ENCODE measurements around the gene PATJ.

Gene PATJ

DNA sequence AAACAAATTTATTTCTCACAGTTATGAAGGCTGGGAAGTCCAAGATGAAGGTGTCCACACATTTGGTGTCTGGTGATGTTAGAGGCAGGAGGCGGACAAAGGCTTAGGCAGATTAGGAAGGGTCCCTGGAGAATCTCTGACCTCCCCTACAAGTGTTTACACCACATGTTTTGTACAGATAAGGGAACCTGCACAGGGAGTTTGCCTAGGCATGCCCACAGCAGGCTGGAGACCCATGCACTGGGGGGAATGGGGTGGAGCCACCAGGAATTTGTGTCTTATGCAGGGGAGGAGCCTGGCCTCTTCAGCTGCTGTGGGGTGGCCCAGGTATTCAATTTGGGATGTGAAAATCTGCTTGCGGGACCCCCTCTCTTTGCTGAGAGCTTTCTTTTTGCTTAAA is 131.3 kb downstream of the PATJ start:
- no peak for ATAC-seq
- TF ChIP-seq PPARA (CRISPR knock-in tag; IDR thresholded peaks at IDR 0.05; ENCODE audit: borderline replicate concordance) = no peak
- TF ChIP-seq GLIS3 (CRISPR knock-in tag; IDR thresholded peaks at IDR 0.05) = no peak
- no peak for TF ChIP-seq CSDC2 (CRISPR knock-in tag; IDR thresholded peaks at IDR 0.05)
- TF ChIP-seq OSR1 (CRISPR knock-in tag; IDR thresholded peaks at IDR 0.05) = no peak
- TF ChIP-seq ZC3H10 (CRISPR knock-in tag; IDR thresholded peaks at IDR 0.05) = no peak
- TF ChIP-seq, protein P1, sequence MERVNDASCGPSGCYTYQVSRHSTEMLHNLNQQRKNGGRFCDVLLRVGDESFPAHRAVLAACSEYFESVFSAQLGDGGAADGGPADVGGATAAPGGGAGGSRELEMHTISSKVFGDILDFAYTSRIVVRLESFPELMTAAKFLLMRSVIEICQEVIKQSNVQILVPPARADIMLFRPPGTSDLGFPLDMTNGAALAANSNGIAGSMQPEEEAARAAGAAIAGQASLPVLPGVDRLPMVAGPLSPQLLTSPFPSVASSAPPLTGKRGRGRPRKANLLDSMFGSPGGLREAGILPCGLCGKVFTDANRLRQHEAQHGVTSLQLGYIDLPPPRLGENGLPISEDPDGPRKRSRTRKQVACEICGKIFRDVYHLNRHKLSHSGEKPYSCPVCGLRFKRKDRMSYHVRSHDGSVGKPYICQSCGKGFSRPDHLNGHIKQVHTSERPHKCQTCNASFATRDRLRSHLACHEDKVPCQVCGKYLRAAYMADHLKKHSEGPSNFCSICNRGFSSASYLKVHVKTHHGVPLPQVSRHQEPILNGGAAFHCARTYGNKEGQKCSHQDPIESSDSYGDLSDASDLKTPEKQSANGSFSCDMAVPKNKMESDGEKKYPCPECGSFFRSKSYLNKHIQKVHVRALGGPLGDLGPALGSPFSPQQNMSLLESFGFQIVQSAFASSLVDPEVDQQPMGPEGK (CRISPR knock-in tag; IDR thresholded peaks at IDR 0.05; ENCODE audit: borderline replicate concordance) = no peak
- TF ChIP-seq, protein P2, sequence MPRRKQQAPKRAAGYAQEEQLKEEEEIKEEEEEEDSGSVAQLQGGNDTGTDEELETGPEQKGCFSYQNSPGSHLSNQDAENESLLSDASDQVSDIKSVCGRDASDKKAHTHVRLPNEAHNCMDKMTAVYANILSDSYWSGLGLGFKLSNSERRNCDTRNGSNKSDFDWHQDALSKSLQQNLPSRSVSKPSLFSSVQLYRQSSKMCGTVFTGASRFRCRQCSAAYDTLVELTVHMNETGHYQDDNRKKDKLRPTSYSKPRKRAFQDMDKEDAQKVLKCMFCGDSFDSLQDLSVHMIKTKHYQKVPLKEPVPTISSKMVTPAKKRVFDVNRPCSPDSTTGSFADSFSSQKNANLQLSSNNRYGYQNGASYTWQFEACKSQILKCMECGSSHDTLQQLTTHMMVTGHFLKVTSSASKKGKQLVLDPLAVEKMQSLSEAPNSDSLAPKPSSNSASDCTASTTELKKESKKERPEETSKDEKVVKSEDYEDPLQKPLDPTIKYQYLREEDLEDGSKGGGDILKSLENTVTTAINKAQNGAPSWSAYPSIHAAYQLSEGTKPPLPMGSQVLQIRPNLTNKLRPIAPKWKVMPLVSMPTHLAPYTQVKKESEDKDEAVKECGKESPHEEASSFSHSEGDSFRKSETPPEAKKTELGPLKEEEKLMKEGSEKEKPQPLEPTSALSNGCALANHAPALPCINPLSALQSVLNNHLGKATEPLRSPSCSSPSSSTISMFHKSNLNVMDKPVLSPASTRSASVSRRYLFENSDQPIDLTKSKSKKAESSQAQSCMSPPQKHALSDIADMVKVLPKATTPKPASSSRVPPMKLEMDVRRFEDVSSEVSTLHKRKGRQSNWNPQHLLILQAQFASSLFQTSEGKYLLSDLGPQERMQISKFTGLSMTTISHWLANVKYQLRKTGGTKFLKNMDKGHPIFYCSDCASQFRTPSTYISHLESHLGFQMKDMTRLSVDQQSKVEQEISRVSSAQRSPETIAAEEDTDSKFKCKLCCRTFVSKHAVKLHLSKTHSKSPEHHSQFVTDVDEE (CRISPR knock-in tag; IDR thresholded peaks at IDR 0.05) = no peak
- no peak for TF ChIP-seq ZFP3 (CRISPR knock-in tag; IDR thresholded peaks at IDR 0.05)
- TF ChIP-seq ESRRG (CRISPR knock-in tag; IDR thresholded peaks at IDR 0.05) = no peak
- no peak for TF ChIP-seq BACH2 (CRISPR knock-in tag; IDR thresholded peaks at IDR 0.05; ENCODE audit: borderline replicate concordance)
- no peak for TF ChIP-seq ZNF565 (CRISPR knock-in tag; conservative IDR thresholded peaks at IDR 0.05; ENCODE audit: low read depth)
- no peak for TF ChIP-seq ISL1 (CRISPR knock-in tag; IDR thresholded peaks at IDR 0.05)
- TF ChIP-seq, protein P3, sequence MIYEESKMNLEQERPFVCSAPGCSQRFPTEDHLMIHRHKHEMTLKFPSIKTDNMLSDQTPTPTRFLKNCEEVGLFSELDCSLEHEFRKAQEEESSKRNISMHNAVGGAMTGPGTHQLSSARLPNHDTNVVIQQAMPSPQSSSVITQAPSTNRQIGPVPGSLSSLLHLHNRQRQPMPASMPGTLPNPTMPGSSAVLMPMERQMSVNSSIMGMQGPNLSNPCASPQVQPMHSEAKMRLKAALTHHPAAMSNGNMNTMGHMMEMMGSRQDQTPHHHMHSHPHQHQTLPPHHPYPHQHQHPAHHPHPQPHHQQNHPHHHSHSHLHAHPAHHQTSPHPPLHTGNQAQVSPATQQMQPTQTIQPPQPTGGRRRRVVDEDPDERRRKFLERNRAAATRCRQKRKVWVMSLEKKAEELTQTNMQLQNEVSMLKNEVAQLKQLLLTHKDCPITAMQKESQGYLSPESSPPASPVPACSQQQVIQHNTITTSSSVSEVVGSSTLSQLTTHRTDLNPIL (CRISPR knock-in tag; IDR thresholded peaks at IDR 0.05; ENCODE audit: low read depth) = no peak
- TF ChIP-seq ZNF70 (CRISPR knock-in tag; IDR thresholded peaks at IDR 0.05) = no peak
- TF ChIP-seq TOX (CRISPR knock-in tag; IDR thresholded peaks at IDR 0.05; ENCODE audit: borderline replicate concordance) = no peak
- no peak for TF ChIP-seq ARNTL (CRISPR knock-in tag; IDR thresholded peaks at IDR 0.05; ENCODE audit: borderline replicate concordance, low read depth)
- TF ChIP-seq, protein P4, sequence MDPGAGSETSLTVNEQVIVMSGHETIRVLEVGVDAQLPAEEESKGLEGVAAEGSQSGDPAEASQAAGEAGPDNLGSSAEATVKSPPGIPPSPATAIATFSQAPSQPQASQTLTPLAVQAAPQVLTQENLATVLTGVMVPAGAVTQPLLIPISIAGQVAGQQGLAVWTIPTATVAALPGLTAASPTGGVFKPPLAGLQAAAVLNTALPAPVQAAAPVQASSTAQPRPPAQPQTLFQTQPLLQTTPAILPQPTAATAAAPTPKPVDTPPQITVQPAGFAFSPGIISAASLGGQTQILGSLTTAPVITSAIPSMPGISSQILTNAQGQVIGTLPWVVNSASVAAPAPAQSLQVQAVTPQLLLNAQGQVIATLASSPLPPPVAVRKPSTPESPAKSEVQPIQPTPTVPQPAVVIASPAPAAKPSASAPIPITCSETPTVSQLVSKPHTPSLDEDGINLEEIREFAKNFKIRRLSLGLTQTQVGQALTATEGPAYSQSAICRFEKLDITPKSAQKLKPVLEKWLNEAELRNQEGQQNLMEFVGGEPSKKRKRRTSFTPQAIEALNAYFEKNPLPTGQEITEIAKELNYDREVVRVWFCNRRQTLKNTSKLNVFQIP (CRISPR knock-in tag; IDR thresholded peaks at IDR 0.05; ENCODE audit: borderline replicate concordance, low read depth) = no peak

DNA sequence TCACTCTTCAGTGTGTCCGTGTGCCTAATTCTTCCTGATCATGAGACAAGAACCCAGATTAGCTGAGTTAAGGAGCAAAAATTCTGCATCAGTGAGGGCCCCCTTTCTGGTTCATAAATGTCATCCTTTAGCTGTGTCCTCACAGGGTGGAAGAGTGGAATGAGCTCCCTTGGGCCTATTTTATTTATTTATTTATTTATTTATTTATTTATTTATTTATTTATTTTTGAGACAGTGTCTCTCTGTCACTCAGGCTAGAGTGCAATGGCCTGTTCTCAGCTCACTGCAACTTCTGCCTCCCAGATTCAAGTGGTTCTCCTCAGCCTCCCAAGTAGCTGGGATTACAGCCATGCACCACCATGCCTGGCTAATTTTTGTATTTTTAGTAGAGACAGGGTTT is 131.7 kb downstream of the PATJ start:
- ATAC-seq = no peak
- TF ChIP-seq ESRRG (CRISPR knock-in tag; IDR thresholded peaks at IDR 0.05) (no peak), ARNTL (CRISPR knock-in tag; IDR thresholded peaks at IDR 0.05; ENCODE audit: borderline replicate concordance, low read depth) (no peak), SNAI2 (CRISPR knock-in tag; IDR thresholded peaks at IDR 0.05) (no peak), CSDC2 (CRISPR knock-in tag; IDR thresholded peaks at IDR 0.05) (no peak), TCF4 (CRISPR knock-in tag; IDR thresholded peaks at IDR 0.05; ENCODE audit: borderline replicate concordance) (no peak), ZNF8 (CRISPR knock-in tag; IDR thresholded peaks at IDR 0.05) (no peak), BACH2 (CRISPR knock-in tag; IDR thresholded peaks at IDR 0.05; ENCODE audit: borderline replicate concordance) (no peak), RARB (CRISPR knock-in tag; IDR thresholded peaks at IDR 0.05) (no peak)
- TF ChIP-seq, protein P2 (CRISPR knock-in tag; IDR thresholded peaks at IDR 0.05) = no peak
